GM12878 (cell line): ENCODE data around the gene FGGY. TPM values are rescaled to one million over a fixed set of nuclear protein-coding genes. Genes with fewer than 3 reads are reported as not detected.

Experiments
- ATAC-seq: fragments of 200-7000 bp; cut with Tn5 transposase; 3 replicates; pipeline ENCODE4 v1.9.1; 2020; ENCODE audit warnings: mild to moderate bottlenecking, moderate library complexity
- BruUV-seq: library from RNA; stranded (reverse); fragments of 400-500 nt; replicated peaks from 2 replicates; lab custom pipeline; 2021; lab: Mats Ljungman, UMichigan
- CTCF ChIA-PET: fragments of 300-600 bp; sonication (Branson Sonifier 250); formaldehyde crosslinking; extraction: SDS; loops from one replicate; lab custom pipeline; 2021; ENCODE audit warnings: inconsistent platforms; lab: Yijun Ruan, JAX
- POLR2A ChIA-PET: fragments of 350-600 bp; formaldehyde crosslinking; extraction: SDS; loops from one replicate; lab custom pipeline; 2021; ENCODE audit warnings: inconsistent platforms; lab: Charles Lee
- RAD21 ChIA-PET: fragments of 300-600 bp; sonication (Branson Sonifier 250); formaldehyde crosslinking; loops from one replicate; lab custom pipeline; 2023; ENCODE audit warnings: antibody characterized with exemption; ENCODE audit not compliant: unreplicated experiment; lab: Charles Lee
- SMC1A ChIA-PET: fragments of 300-600 bp; sonication (Branson Sonifier 250); formaldehyde crosslinking; loops from one replicate; lab custom pipeline; 2023; ENCODE audit not compliant: unreplicated experiment, uncharacterized antibody; lab: Charles Lee
- DNase-seq: peaks from one replicate; pipeline ENCODE4 v3.0.0-alpha.2; 2011; ENCODE audit warnings: low read depth, low spot score
- FAIRE-seq: peaks from 3 replicates; lab custom pipeline; 2011; peaks lifted over from hg19 to GRCh38; lab: Jason Lieb, UNC
- H2AFZ ChIP-seq: 2 replicates; pipeline ENCODE4 v1.6.0; 2011; ENCODE audit warnings: low read depth, low read length, control low read depth; ENCODE audit not compliant: control insufficient read depth
- H3K27ac ChIP-seq: 2 replicates; pipeline ENCODE4 v1.5.1; 2011; ENCODE audit warnings: control low read depth; ENCODE audit not compliant: control insufficient read depth, insufficient read depth
- H3K27me3 ChIP-seq, 2 experiments: replicated peaks in 1 of 2; 2 replicates each; pipeline versions ENCODE4 v1.6.0 to v1.6.1; 2011; ENCODE audit warnings: low read length in 1 of 2; ENCODE audit not compliant: control insufficient read depth in 2 of 2, insufficient read depth in 2 of 2
- H3K36me3 ChIP-seq, 2 experiments: 2 replicates each; pipeline ENCODE4 v1.5.1; 2011; ENCODE audit warnings: low read length in 1 of 2; ENCODE audit not compliant: control insufficient read depth in 2 of 2, insufficient read depth in 2 of 2
- H3K4me1 ChIP-seq: 2 replicates; pipeline ENCODE4 v1.6.1; 2011; ENCODE audit warnings: mild to moderate bottlenecking, low read length, moderate library complexity, mixed read lengths; ENCODE audit not compliant: control insufficient read depth, insufficient read depth
- H3K4me2 ChIP-seq: 2 replicates; pipeline ENCODE4 v1.6.0; 2011; ENCODE audit warnings: control low read depth; ENCODE audit not compliant: control insufficient read depth, insufficient read depth
- H3K4me3 ChIP-seq: fragments of 200-600 bp; sonication (generic); 2 replicates; pipeline ENCODE4 v1.5.1; 2016
- H3K79me2 ChIP-seq: 2 replicates; pipeline ENCODE4 v1.6.0; 2011; ENCODE audit warnings: low read length; ENCODE audit not compliant: control insufficient read depth, insufficient read depth
- H3K9ac ChIP-seq: 2 replicates; pipeline ENCODE4 v1.8.0; 2011; ENCODE audit warnings: low read length, control low read depth, mixed read lengths; ENCODE audit not compliant: control insufficient read depth, insufficient read depth
- H3K9me3 ChIP-seq: replicated peaks from 3 replicates; pipeline ENCODE4 v1.5.1; 2011; ENCODE audit warnings: mild to moderate bottlenecking, low read length; ENCODE audit not compliant: control insufficient read depth, insufficient read depth
- H4K20me1 ChIP-seq: 2 replicates; pipeline ENCODE4 v1.6.0; 2011; ENCODE audit not compliant: control insufficient read depth, insufficient read depth
- BRCA1 ChIP-seq: IDR thresholded peaks from 2 replicates; pipeline ENCODE4 v1.6.1; 2011; ENCODE audit warnings: low read depth, low read length, improper control_type of control experiment
- CBX5 ChIP-seq: sonication (generic); IDR thresholded peaks from 2 replicates; pipeline ENCODE4 v1.6.1; 2016; ENCODE audit warnings: low read depth, moderate library complexity, mild to moderate bottlenecking, inconsistent platforms
- CHD2 ChIP-seq: IDR thresholded peaks from 2 replicates; pipeline ENCODE4 v1.6.1; 2011; ENCODE audit warnings: low read depth, low read length, improper control_type of control experiment, borderline replicate concordance
- CREM ChIP-seq: IDR thresholded peaks from 2 replicates; pipeline ENCODE4 v1.6.1; 2014; ENCODE audit warnings: antibody characterized with exemption, low read depth
- ETV6 ChIP-seq, 2 experiments: fragments of 450-650 bp in 1 of 2; IDR thresholded peaks in 1 of 2; conservative IDR thresholded peaks in 1 of 2; 2 replicates each; pipeline ENCODE4 v1.6.1; 2014; ENCODE audit warnings: antibody characterized with exemption in 1 of 2, borderline replicate concordance in 1 of 2, low read depth in 1 of 2, mild to moderate bottlenecking in 1 of 2, moderate library complexity in 1 of 2
- FOS ChIP-seq: IDR thresholded peaks from 3 replicates; pipeline ENCODE4 v1.6.1; 2011; ENCODE audit warnings: borderline replicate concordance; ENCODE audit not compliant: insufficient read length; ENCODE audit errors: extremely low read depth
- MTA2 ChIP-seq: fragments of 450-650 bp; IDR thresholded peaks from 2 replicates; pipeline ENCODE4 v1.6.1; 2016; ENCODE audit warnings: low read depth, mild to moderate bottlenecking, moderate library complexity
- POLR2A ChIP-seq: IDR thresholded peaks from 2 replicates; pipeline ENCODE4 v1.6.1; 2011; ENCODE audit warnings: low read depth, mild to moderate bottlenecking, low read length
- RFX5 ChIP-seq: IDR thresholded peaks from 2 replicates; pipeline ENCODE4 v1.6.1; 2011; ENCODE audit warnings: low read depth, low read length, improper control_type of control experiment
- SIN3A ChIP-seq: IDR thresholded peaks from 2 replicates; pipeline ENCODE4 v1.6.1; 2012; ENCODE audit warnings: low read depth, low read length, improper control_type of control experiment
- TBL1XR1 ChIP-seq: IDR thresholded peaks from 2 replicates; pipeline ENCODE4 v1.6.1; 2012; ENCODE audit warnings: low read depth, low read length, improper control_type of control experiment
- USF1 ChIP-seq: IDR thresholded peaks from 2 replicates; pipeline ENCODE4 v1.6.1; 2011; ENCODE audit warnings: borderline replicate concordance, low read depth, mild to moderate bottlenecking, moderate library complexity, mixed read lengths, low read length; ENCODE audit not compliant: insufficient read depth; ENCODE audit errors: extremely low read length
- YBX1 ChIP-seq: fragments of 450-650 bp; IDR thresholded peaks from 2 replicates; pipeline ENCODE4 v1.6.1; 2016; ENCODE audit warnings: antibody characterized with exemption
- ZNF622 ChIP-seq: fragments of 450-650 bp; IDR thresholded peaks from 2 replicates; pipeline ENCODE4 v1.6.1; 2017; ENCODE audit warnings: mild to moderate bottlenecking, inconsistent platforms
- WGBS: methylation state at CpG from one replicate; pipeline ENCODE4 v1.1.6; 2016; ENCODE audit warnings: low lambda C conversion rate; ENCODE audit not compliant: insufficient replicate concordance, insufficient coverage; ENCODE audit errors: missing lambda C conversion rate; 5-methylcytosine and 5-hydroxymethylcytosine counted together
- in situ Hi-C: fragments of 300-500 bp; cut with MboI; formaldehyde crosslinking; loops from 9 replicates; pipeline ENCODE4 v1.14.3; 2018; ENCODE audit warnings: mixed read lengths
- intact Hi-C: fragments of 100-400 bp; cut with micrococcal nuclease; formaldehyde crosslinking; loops from one replicate; pipeline ENCODE4 v1.14.2; 2022; ENCODE audit not compliant: unreplicated experiment
- polyA plus RNA-seq, 11 experiments: library from polyadenylated mRNA; depleted of rRNA in 4 of 11; unstranded in 6 of 11; stranded (reverse) in 5 of 11; fragments of >200 nt; fragmentation: Nextera tagmentation in 4 of 11; fragmentation: Illumina TruSeq in 1 of 11; extraction: Ambion mirVana in 4 of 11; extraction: Trizol in 1 of 11; gene quantifications; 1 replicate in 1 of 11; 2 replicates in 10 of 11; pipeline versions ENCODE4 v1.2.1 to v1.2.3, GENCODE V29; 2011 to 2016; ENCODE audit warnings: inconsistent platforms in 2 of 11, missing spikeins in 2 of 11, low read depth in 1 of 11
- total RNA-seq, 4 experiments: library from RNA; depleted of rRNA in 3 of 4; stranded (reverse); fragments of >200 nt in 3 of 4; fragmentation: Illumina TruSeq in 1 of 4; extraction: Trizol in 1 of 4; gene quantifications; 2 replicates each; pipeline versions ENCODE4 v1.2.1 to v1.2.3, GENCODE V29; 2013 to 2021
- TF ChIP-seq, protein P1 (sequence below): IDR thresholded peaks from 2 replicates; pipeline ENCODE4 v1.6.1; 2012; ENCODE audit warnings: mild to moderate bottlenecking, low read depth, low read length

The FGGY gene
- total and polyA plus RNA-seq, 10 of the 15 experiments (the other 5 are each of a cell fraction or from before 2014, with no cell fraction given): 6.2 to 11.9 (median 7.5) TPM

DNA sequence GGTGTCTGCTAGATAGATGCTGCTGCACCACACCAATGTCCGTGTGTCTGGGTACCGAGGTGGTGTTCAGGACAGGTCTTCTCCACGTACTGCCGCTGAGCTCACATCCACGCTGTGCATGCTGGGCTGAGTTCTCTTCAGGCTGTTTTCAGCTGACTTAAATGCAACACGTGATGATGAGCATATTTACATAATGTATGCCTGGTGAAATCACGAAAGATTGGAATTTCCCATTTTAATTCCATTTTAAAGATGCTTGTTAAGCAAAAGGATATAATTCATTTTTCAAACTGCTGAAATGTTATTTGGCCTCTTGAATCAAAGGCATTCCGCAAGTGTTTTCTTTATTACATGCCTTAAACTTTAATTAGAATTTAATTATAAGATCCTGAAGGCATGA is 107.9 kb downstream of the FGGY start:
- Histone ChIP-seq H4K20me1 (no peaks in the 10 kb centered on the region), H3K79me2 (no peaks in the 10 kb centered on the region), H3K4me1 (peaks cover 7% of the 10 kb centered on the region), H3K27me3 (no peaks in the 10 kb centered on the region), H3K36me3 (no peaks in the 10 kb centered on the region), H3K9me3 (no peaks in the 10 kb centered on the region), H3K4me3 (no peak overlapping the region), H3K27ac (no peak overlapping the region), H2AFZ (no peak overlapping the region), H3K9ac (no peak overlapping the region), H3K4me2 (no peak overlapping the region)
- DNase-seq: no peak
- no peak for FAIRE-seq
- no TSS peak for BruUV-seq
- 93% methylated on average over 8 of the region's 8 CpGs for WGBS
- in situ Hi-C loops (no loop called here), intact Hi-C loops (no loop called here)
- ChIA-PET CTCF (interaction anchor here (1.2 kb wide), 1 partner anchor 9 kb away, joined by 3 read pairs; no protein-coding TSS in a partner anchor), POLR2A (no interaction called here), RAD21 (no interaction called here), SMC1A (no interaction called here)
- no peak for ATAC-seq
- no peak for TF ChIP-seq USF1
- TF ChIP-seq POLR2A: no peak
- no peak for TF ChIP-seq RFX5
- TF ChIP-seq YBX1: no peak
- no peak for TF ChIP-seq SIN3A
- TF ChIP-seq CHD2: no peak
- TF ChIP-seq ZNF622: no peak
- TF ChIP-seq BRCA1: no peak
- TF ChIP-seq, protein P1, sequence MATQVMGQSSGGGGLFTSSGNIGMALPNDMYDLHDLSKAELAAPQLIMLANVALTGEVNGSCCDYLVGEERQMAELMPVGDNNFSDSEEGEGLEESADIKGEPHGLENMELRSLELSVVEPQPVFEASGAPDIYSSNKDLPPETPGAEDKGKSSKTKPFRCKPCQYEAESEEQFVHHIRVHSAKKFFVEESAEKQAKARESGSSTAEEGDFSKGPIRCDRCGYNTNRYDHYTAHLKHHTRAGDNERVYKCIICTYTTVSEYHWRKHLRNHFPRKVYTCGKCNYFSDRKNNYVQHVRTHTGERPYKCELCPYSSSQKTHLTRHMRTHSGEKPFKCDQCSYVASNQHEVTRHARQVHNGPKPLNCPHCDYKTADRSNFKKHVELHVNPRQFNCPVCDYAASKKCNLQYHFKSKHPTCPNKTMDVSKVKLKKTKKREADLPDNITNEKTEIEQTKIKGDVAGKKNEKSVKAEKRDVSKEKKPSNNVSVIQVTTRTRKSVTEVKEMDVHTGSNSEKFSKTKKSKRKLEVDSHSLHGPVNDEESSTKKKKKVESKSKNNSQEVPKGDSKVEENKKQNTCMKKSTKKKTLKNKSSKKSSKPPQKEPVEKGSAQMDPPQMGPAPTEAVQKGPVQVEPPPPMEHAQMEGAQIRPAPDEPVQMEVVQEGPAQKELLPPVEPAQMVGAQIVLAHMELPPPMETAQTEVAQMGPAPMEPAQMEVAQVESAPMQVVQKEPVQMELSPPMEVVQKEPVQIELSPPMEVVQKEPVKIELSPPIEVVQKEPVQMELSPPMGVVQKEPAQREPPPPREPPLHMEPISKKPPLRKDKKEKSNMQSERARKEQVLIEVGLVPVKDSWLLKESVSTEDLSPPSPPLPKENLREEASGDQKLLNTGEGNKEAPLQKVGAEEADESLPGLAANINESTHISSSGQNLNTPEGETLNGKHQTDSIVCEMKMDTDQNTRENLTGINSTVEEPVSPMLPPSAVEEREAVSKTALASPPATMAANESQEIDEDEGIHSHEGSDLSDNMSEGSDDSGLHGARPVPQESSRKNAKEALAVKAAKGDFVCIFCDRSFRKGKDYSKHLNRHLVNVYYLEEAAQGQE: no peak
- TF ChIP-seq FOS: no peak
- no peak for TF ChIP-seq CREM
- no peak for TF ChIP-seq CBX5
- TF ChIP-seq ETV6 (conservative IDR thresholded peaks at IDR 0.05 in 1 of 2, IDR thresholded peaks at IDR 0.05 in 1 of 2; ENCODE audit: borderline replicate concordance in 1 of 2, low read depth in 1 of 2): no peak
- no peak for TF ChIP-seq MTA2
- TF ChIP-seq TBL1XR1: no peak
